H1 (cell line): ENCODE results near the gene GRAMD1B. TPM values are rescaled to one million over a fixed set of nuclear protein-coding genes. Genes with fewer than 3 reads are reported as not detected.
"Not testable (repeated sequence)": the region's sequence is repeated elsewhere in the genome, so short reads cannot be mapped to it uniquely, and the experiment has no call there.

Source experiments
- CTCF ChIA-PET: fragments of 300-600 bp; sonication (Branson Sonifier 250); formaldehyde crosslinking; loops from one replicate; lab custom pipeline; 2021; ENCODE audit not compliant: partially characterized antibody; lab: Charles Lee
- POLR2A ChIA-PET: fragments of 300-600 bp; sonication (Branson Sonifier 250); formaldehyde crosslinking; loops from one replicate; lab custom pipeline; 2021; ENCODE audit warnings: inconsistent platforms; ENCODE audit not compliant: partially characterized antibody; lab: Charles Lee
- DNase-seq, 2 experiments: peaks; one replicate each; pipeline versions ENCODE4 v3.0.0 to v3.0.0-alpha.2; 2010 to 2022; ENCODE audit warnings: low spot score in 2 of 2, low read depth in 1 of 2, mixed read lengths in 1 of 2
- FAIRE-seq: peaks from 2 replicates; lab custom pipeline; 2011; peaks lifted over from hg19 to GRCh38; lab: Jason Lieb, UNC
- H2AFZ ChIP-seq: 2 replicates; pipeline ENCODE4 v1.8.1; 2012; ENCODE audit warnings: low read length, inconsistent platforms
- H2AK5ac ChIP-seq: 2 replicates; pipeline ENCODE4 v1.6.1; 2013; ENCODE audit warnings: low read depth, low read length
- H2BK120ac ChIP-seq: replicated peaks from 2 replicates; pipeline ENCODE3; 2013; ENCODE audit warnings: low read depth, low read length, inconsistent platforms
- H2BK12ac ChIP-seq: 2 replicates; pipeline ENCODE4 v1.6.1; 2013; ENCODE audit warnings: low read depth, low read length
- H2BK15ac ChIP-seq: 2 replicates; pipeline ENCODE4 v1.6.1; 2013; ENCODE audit warnings: low read length
- H2BK20ac ChIP-seq: 2 replicates; pipeline ENCODE4 v1.6.1; 2013; ENCODE audit warnings: low read length
- H2BK5ac ChIP-seq: 2 replicates; pipeline ENCODE4 v1.6.1; 2013; ENCODE audit warnings: low read depth, low read length
- H3K14ac ChIP-seq: 2 replicates; pipeline ENCODE4 v1.6.1; 2013; ENCODE audit warnings: inconsistent platforms; ENCODE audit not compliant: insufficient read length
- H3K18ac ChIP-seq: 2 replicates; pipeline ENCODE4 v1.6.1; 2013; ENCODE audit warnings: low read length; ENCODE audit errors: extremely low read depth
- H3K23ac ChIP-seq: 2 replicates; pipeline ENCODE4 v1.6.1; 2013; ENCODE audit warnings: inconsistent platforms; ENCODE audit not compliant: insufficient read length
- H3K23me2 ChIP-seq: 2 replicates; pipeline ENCODE4 v1.6.1; 2013; ENCODE audit warnings: low read depth, low read length
- H3K27ac ChIP-seq: 2 replicates; pipeline ENCODE4 v1.6.1; 2011; ENCODE audit warnings: low read depth, low read length, inconsistent platforms
- H3K27me3 ChIP-seq, 4 experiments: replicated peaks in 1 of 4; 1 replicate in 1 of 4; 2 replicates in 3 of 4; pipeline versions ENCODE4 v1.6.1 to v1.8.1; 2011 to 2013; ENCODE audit warnings: low read length in 3 of 4, mild to moderate bottlenecking in 3 of 4, inconsistent platforms in 2 of 4, mixed read lengths in 2 of 4, moderate library complexity in 1 of 4; ENCODE audit not compliant: control insufficient read depth in 3 of 4, insufficient read depth in 3 of 4; ENCODE audit errors: extremely low read depth in 1 of 4
- H3K36me3 ChIP-seq, 4 experiments: 2 replicates each; pipeline versions ENCODE4 v1.6.1 to v1.8.1; 2011 to 2013; ENCODE audit warnings: mild to moderate bottlenecking in 4 of 4, low read length in 3 of 4, moderate library complexity in 2 of 4, control low read depth in 1 of 4, inconsistent platforms in 1 of 4; ENCODE audit not compliant: insufficient read depth in 4 of 4, control insufficient read depth in 2 of 4
- H3K4ac ChIP-seq: replicated peaks from 2 replicates; pipeline ENCODE3; 2013; ENCODE audit warnings: low read length, low read depth, mixed read lengths, inconsistent platforms; ENCODE audit not compliant: insufficient read length
- H3K4me1 ChIP-seq, 4 experiments: replicated peaks in 1 of 4; 1 replicate in 1 of 4; 2 replicates in 3 of 4; pipeline versions ENCODE4 v1.6.1 to v1.8.1; 2011 to 2013; ENCODE audit warnings: low read length in 3 of 4, inconsistent platforms in 2 of 4, mixed read lengths in 1 of 4; ENCODE audit not compliant: insufficient read depth in 4 of 4, control insufficient read depth in 3 of 4
- H3K4me2 ChIP-seq, 2 experiments: 2 replicates each; pipeline versions ENCODE4 v1.6.1 to v1.8.1; 2011 to 2013; ENCODE audit warnings: low read depth in 2 of 2, low read length in 2 of 2, control low read depth in 1 of 2, inconsistent platforms in 1 of 2, mild to moderate bottlenecking in 1 of 2; ENCODE audit not compliant: insufficient read depth in 1 of 2
- H3K4me3 ChIP-seq, 4 experiments: fragments of 200-600, 300-600 bp in 1 of 4; sonication (generic), shearing (Covaris generic), sonication (Bioruptor Twin) in 1 of 4; 2 replicates each; pipeline versions ENCODE4 v1.5.1 to v1.8.1; 2011 to 2016; ENCODE audit warnings: low read length in 4 of 4, low read depth in 3 of 4, control low read depth in 2 of 4, inconsistent platforms in 2 of 4, mild to moderate bottlenecking in 2 of 4, mixed read lengths in 1 of 4, moderate library complexity in 1 of 4; ENCODE audit not compliant: insufficient read depth in 2 of 4; ENCODE audit errors: extremely low read depth in 1 of 4
- H3K56ac ChIP-seq: replicated peaks from 2 replicates; pipeline ENCODE3; 2013; ENCODE audit warnings: low read depth, mild to moderate bottlenecking, mixed read lengths, low read length, inconsistent platforms; ENCODE audit not compliant: insufficient read length
- H3K79me1 ChIP-seq: 2 replicates; pipeline ENCODE4 v1.6.1; 2013; ENCODE audit warnings: low read depth, low read length, control low read depth
- H3K79me2 ChIP-seq, 2 experiments: 2 replicates each; pipeline versions ENCODE4 v1.6.1 to v1.8.1; 2012 to 2013; ENCODE audit warnings: low read length in 2 of 2, mild to moderate bottlenecking in 2 of 2, inconsistent platforms in 1 of 2; ENCODE audit not compliant: insufficient read depth in 2 of 2, control insufficient read depth in 1 of 2
- H3K9ac ChIP-seq, 4 experiments: replicated peaks in 1 of 4; 1 replicate in 1 of 4; 2 replicates in 3 of 4; pipeline versions ENCODE4 v1.6.1 to v1.8.1; 2011 to 2013; ENCODE audit warnings: low read depth in 3 of 4, low read length in 3 of 4, control low read depth in 2 of 4, mild to moderate bottlenecking in 2 of 4, moderate library complexity in 2 of 4, inconsistent platforms in 1 of 4; ENCODE audit errors: extremely low read depth in 1 of 4
- H3K9me3 ChIP-seq, 2 experiments: 2 replicates each; pipeline versions ENCODE4 v1.6.1 to v1.8.1; 2012 to 2013; ENCODE audit warnings: mild to moderate bottlenecking in 2 of 2, moderate library complexity in 2 of 2, control low read depth in 1 of 2, inconsistent platforms in 1 of 2, low read depth in 1 of 2, low read length in 1 of 2, mixed read lengths in 1 of 2; ENCODE audit not compliant: insufficient read depth in 2 of 2
- H4K20me1 ChIP-seq, 2 experiments: replicated peaks in 1 of 2; 2 replicates each; pipeline versions ENCODE3 to v1.8.1; 2011 to 2013; ENCODE audit warnings: inconsistent platforms in 2 of 2, low read length in 2 of 2, mild to moderate bottlenecking in 1 of 2; ENCODE audit not compliant: insufficient read depth in 2 of 2, control insufficient read depth in 1 of 2
- H4K5ac ChIP-seq: 2 replicates; pipeline ENCODE4 v1.6.1; 2013; ENCODE audit warnings: low read length, low read depth, mixed read lengths, inconsistent platforms; ENCODE audit not compliant: insufficient read length
- H4K8ac ChIP-seq: 2 replicates; pipeline ENCODE4 v1.8.0; 2013; ENCODE audit warnings: mild to moderate bottlenecking, moderate library complexity, low read length, inconsistent platforms; ENCODE audit not compliant: insufficient read depth; ENCODE audit errors: extremely low read depth
- H4K91ac ChIP-seq: replicated peaks from 2 replicates; pipeline ENCODE3; 2013; ENCODE audit warnings: low read length, mixed read lengths, inconsistent platforms; ENCODE audit not compliant: insufficient read length
- WGBS, 2 experiments: shearing (Covaris generic) in 1 of 2; methylation state at CpG; one replicate each; pipeline versions ENCODE4 v1.1.6 to v1.1.7; 2013 to 2015; ENCODE audit warnings: low lambda C conversion rate in 2 of 2, mixed read lengths in 2 of 2, inconsistent platforms in 1 of 2, low coverage in 1 of 2, missing lambda C conversion rate in 1 of 2; ENCODE audit not compliant: insufficient replicate concordance in 2 of 2, insufficient coverage in 1 of 2, insufficient read length in 1 of 2; ENCODE audit errors: extremely low coverage in 1 of 2, missing lambda C conversion rate in 1 of 2; 5-methylcytosine and 5-hydroxymethylcytosine counted together
- polyA plus RNA-seq, 7 experiments: library from polyadenylated mRNA; depleted of rRNA in 3 of 7; stranded (reverse) in 5 of 7; unstranded in 2 of 7; fragments of >200 nt in 5 of 7; fragments of 200-250 nt in 2 of 7; gene quantifications; 1 replicate in 5 of 7; 2 replicates in 1 of 7; 4 replicates in 1 of 7; pipeline versions ENCODE4 v1.2.1 to v1.2.3, GENCODE V29; 2011 to 2013; ENCODE audit warnings: missing spikeins in 2 of 7, mixed read lengths in 2 of 7
- total RNA-seq: library from RNA; stranded (reverse); fragmentation: NEBNext Ultra II Directional; extraction: Animal tissue kit (Norgen Biotek cat#: 25700); gene quantifications from 2 replicates; pipeline ENCODE4 v1.2.1, GENCODE V29; 2021

Gene GRAMD1B
- total and polyA plus RNA-seq, 2 of the 8 experiments (the other 6 are each of a cell fraction or from before 2014, with no cell fraction given) = 10.1 to 21.2 TPM

- POLR2A ChIA-PET = interaction anchor here (0.7 to 1.0 kb wide), 2 partner anchors 12 to 38 kb away, joined by 3 read pairs; no protein-coding TSS in a partner anchor
- not testable (repeated sequence) for H3K27ac ChIP-seq, H3K4me3 ChIP-seq, H3K14ac ChIP-seq, H3K79me1 ChIP-seq, H3K4ac ChIP-seq, H2BK120ac ChIP-seq, DNase-seq, FAIRE-seq, H2AFZ ChIP-seq, H4K91ac ChIP-seq, H3K9me3 ChIP-seq, H4K8ac ChIP-seq, H2BK15ac ChIP-seq, H4K20me1 ChIP-seq, H2BK20ac ChIP-seq, H3K36me3 ChIP-seq, H3K4me2 ChIP-seq, H3K23me2 ChIP-seq, H3K23ac ChIP-seq, H3K18ac ChIP-seq, H2BK12ac ChIP-seq, H3K27me3 ChIP-seq, H4K5ac ChIP-seq, H3K79me2 ChIP-seq, H2AK5ac ChIP-seq, H2BK5ac ChIP-seq, H3K9ac ChIP-seq, H3K56ac ChIP-seq
- CTCF ChIA-PET = interaction anchor here (1.1 to 8.0 kb wide), 8 partner anchors 8 to 81 kb away, joined by 4 to 114 read pairs (median 10); no protein-coding TSS in a partner anchor
- 96% methylated on average over 13 of the region's 21 CpGs; no CpG with 5 or more reads in 1 of the 2 experiments for whole genome bisulfite sequencing, 2 experiments
- H3K4me1 ChIP-seq = peaks cover 0 to 13% (median 6%) of the 10 kb centered on the region in 4 experiments; a peak in 6 of 7 replicates
Measured at GRCh38 chr11:123572791-123573190, 142.7 kb downstream of the GRAMD1B start.
